Fibroblast of gingiva (primary cell): Measurements from ENCODE around the gene RMI2.
A peak's percentile ranks its signal among the peaks of the same experiment; 100 is the strongest.
"Not testable (repeated sequence)": the region's sequence is repeated elsewhere in the genome, so short reads cannot be mapped to it uniquely, and the experiment has no call there.

ENCODE experiments used
- DNase-seq: peaks from one replicate; pipeline ENCODE4 v3.0.0-alpha.2; 2011; ENCODE audit warnings: low read depth

The RMI2 gene

DNA sequence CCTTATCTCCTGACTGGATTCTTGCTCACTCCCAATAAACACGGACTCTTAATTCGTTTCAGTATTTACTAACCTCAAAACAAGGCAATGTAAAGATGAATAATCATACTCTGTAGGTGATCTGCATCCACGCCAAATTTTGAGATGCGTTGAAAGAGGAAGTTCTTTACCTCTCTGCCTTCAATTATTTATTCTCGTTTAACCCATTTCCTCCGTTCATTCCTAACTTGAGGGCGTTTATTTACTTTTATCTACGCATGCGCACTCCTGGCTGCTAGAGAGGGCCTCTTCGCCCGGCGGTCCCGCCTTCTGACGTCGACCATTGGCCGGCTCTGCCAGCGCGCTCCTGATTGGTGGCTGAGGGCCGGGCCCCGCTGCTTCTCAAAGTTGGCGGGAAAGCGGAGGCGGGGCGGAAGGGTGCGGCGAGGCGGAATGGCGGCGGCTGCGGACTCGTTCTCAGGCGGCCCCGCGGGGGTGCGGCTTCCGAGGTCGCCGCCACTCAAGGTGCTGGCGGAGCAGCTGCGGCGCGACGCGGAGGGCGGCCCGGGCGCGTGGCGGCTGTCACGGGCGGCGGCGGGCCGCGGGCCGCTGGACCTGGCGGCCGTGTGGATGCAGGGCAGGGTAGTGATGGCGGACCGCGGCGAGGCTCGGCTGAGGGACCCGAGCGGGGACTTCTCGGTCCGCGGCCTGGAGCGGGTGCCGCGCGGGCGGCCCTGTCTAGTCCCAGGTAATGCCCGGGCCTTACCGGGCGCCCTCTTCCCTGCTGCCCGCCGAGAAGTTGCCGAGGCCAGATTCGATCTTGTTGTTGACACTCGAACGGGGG is at the start of gene RMI2:
Gene RMI2, plus strand, starts transcription at position 420 of the 823 bp plus-strand sequence. Its CDS starts 13 bp downstream, at position 433.
- DNase-seq = peak; percentile 92

- no peak for DNase-seq
Measured at GRCh38 chr16:11295672-11296071, 49.6 kb upstream of the RMI2 start.

- DNase-seq = no peak
Measured at GRCh38 chr16:11296351-11296705, 48.9 kb upstream of the RMI2 start.

DNA sequence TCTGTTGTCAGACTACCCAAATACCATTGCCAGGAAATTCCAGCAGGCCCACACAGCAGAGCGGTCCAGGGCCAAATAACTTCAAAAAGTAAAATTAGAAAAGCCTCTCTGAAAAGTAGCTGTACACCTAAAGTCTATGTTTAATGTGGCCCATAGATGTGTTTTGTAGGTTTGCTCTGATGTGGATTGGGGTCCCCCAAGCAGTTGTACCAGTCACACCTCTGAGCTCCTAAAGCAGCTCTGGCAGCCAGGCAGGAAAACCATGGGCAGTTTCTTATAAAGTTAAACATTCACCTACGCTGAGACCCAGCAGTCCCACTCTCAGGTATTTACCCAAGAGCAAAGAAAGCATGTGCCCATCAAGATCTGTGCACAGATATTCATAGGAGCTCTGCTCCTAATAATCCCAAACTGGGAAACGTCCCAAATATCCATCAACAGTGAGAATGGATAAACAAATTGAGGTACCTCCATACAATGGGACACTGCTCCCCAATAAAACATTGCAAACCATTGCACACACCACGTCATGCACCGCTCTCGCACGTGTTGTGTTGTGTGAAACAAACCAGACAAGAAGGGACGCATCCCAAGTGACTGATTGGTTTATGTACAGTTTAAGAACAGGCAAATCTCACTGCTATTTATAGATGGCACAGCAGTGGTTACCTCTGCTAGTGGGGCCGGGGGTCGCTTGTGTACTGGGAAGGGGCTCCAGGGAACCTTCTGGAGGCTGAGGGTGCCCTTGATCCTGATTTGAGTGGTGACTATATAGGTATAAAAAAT is 48.4 kb upstream of the RMI2 start:
- DNase-seq = no peak

GRCh38 chr16:11297492-11298142 is 47.6 kb upstream of the RMI2 start:
- DNase-seq = peak; percentile 87

GRCh38 chr16:11298143-11298900 is 46.9 kb upstream of the RMI2 start:
- DNase-seq = no peak

GRCh38 chr16:11298950-11299547 is 46.2 kb upstream of the RMI2 start:
- DNase-seq = not testable (repeated sequence)

GRCh38 chr16:11299865-11300559 is 45.2 kb upstream of the RMI2 start:
- DNase-seq = no peak

DNA sequence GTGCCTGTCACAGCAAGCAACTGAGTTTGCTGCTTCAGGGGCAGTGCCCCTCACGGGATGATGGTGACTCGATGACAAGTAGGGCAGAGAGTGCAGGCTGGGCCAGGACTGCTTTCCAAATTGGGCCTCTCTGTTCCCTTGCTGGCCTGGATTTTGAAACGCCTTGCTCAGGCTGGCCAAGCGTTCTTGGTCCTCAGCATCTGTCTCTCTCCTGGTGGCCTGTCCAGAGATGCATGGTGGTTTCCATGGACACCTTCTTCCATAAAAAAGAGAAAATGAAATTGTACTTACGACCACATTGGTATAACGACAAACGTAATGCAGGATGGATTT is 44.7 kb upstream of the RMI2 start:
- no peak for DNase-seq

- no peak for DNase-seq
Measured at GRCh38 chr16:11301645-11302501, 43.4 kb upstream of the RMI2 start.

DNA sequence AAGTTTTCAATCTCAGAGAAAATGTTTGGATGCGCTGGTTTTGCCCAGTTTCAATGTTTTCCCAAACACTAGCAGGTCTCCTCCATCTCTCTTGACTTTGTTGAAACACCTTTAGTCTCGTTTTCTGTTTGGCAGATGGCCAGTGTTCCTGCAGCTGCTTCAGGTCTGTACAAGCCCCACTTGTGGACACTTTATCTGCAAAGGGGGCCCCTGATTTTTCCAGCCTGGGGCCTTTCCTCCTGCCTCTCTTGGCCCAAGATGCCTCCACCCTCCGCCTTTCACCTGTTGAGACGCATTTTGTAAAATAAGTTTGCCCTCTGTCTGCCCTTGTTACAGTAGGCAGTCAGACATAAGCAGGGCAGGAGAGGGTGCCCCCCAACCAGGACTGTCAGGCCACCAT is 42.3 kb upstream of the RMI2 start:
- DNase-seq = no peak

DNA sequence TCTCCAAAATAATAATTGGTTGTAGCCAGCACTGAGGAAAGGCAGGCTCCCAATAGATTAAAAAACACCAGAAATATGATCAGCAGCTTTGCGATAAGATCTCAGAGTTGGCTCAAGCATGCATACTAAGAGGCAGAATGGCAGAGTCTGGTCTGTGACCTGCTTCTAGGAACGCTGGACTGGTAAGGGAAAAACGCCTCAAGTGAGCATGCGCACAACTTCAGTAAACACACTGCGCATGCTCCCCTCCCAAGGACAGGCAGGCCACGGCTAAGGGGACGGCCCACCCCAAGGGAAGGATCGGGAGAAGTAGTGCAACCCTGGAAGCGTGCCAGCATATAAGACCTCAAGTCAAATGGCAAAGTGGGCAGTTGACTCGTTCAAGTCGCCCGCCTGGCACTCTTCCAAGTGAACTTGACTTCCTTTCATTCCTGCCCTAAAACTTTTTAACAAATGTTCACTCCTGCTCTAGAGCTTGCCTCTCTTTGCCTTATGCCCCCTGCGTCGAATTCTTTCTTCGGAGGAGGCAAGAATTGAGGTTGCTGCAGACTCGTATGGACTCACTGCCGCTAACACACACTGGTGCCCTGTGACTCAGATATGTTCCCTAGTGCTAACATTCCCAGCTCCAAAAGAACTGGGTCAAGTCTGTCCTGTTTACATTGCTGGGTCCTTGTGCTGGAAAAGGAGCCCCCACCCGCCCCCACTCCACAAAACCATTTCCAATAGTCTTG is 41.7 kb upstream of the RMI2 start:
- DNase-seq = no peak

DNA sequence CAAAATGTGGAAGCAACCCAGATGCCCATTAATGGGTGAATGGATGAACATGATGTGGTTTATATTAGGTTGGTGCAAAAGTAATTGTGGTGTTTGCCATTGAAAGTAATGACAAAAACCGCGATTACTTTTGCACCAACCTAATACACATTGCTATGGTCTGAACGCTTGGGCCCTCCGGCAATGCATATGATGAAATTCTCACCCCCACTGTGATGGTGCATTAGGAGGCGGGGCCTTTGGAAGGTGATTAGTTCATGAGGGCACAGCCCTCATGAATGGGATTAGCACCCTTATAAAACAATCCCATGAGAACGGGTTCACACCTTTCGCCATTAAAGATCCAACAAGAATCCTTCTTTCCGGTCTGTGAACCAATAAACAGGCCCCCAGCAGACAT is 38.9 kb upstream of the RMI2 start:
- no peak for DNase-seq

DNA sequence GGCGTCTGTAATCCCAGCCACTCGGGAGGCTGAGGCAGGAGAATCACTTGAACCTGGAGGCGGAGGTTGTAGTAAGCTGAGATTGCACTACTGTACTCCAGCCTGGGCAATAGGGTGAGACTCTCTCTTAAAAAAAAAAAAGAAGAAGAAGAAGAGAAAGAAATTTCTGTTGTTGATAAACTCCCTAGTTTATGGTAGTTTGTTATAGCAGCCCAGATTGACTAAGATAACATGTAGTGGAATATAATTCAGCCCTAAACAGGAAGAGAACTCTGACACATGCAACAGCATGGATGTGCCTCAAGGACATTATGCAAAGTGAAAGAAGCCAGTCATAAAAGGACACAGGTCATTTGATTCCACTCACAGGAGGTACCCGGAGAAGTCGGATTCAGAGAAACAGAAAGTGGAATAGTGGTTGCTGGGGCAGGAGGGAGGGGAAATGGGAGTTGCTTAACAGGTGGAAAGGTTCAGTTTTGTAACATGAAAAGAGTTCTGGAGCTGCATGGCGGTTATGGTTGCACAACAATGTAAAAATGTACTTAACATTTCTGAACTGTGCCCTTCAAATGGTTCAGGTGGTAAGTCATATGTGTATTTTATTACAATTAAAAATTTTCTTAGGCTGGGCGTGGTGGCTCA is 38.1 kb upstream of the RMI2 start:
- no peak for DNase-seq

GRCh38 chr16:11307639-11308492 is 37.4 kb upstream of the RMI2 start:
- no peak for DNase-seq

GRCh38 chr16:11308493-11309283 is 36.6 kb upstream of the RMI2 start:
- DNase-seq = no peak
